HepG2 (cell line): Measurements from ENCODE around the gene SLITRK1.

Experiments
- CTCF ChIP-seq: sonication (generic); formaldehyde crosslinking; IDR thresholded peaks from 2 replicates; pipeline ENCODE4 v1.5.0; 2020; ENCODE audit warnings: mild to moderate bottlenecking, missing genetic modification reagents, moderate library complexity
- MED1 ChIP-seq: sonication (generic); formaldehyde crosslinking; IDR thresholded peaks from 2 replicates; pipeline ENCODE4 v1.4.0; 2020; ENCODE audit warnings: missing genetic modification reagents
- TFDP1 ChIP-seq: IDR thresholded peaks from 2 replicates; pipeline ENCODE4 v1.6.1; 2016; ENCODE audit warnings: missing compliant biosample characterization, missing genetic modification reagents, borderline replicate concordance
- ZFP90 ChIP-seq: sonication (generic); formaldehyde crosslinking; IDR thresholded peaks from 2 replicates; pipeline ENCODE4 v1.8.0; 2022; ENCODE audit warnings: missing genetic modification reagents, mild to moderate bottlenecking, inconsistent platforms, borderline replicate concordance

- TF ChIP-seq TFDP1 (CRISPR knock-in tag) (no peak), CTCF (CRISPR knock-in tag) (no peak), MED1 (no peak), ZFP90 (CRISPR knock-in tag) (no peak)
Measured at GRCh38 chr13:83882606-83882959, 309 bp upstream of the SLITRK1 start.
